ENCODE measurements around the gene DHRS7C. TPM values are rescaled to one million over a fixed set of nuclear protein-coding genes. Genes with fewer than 3 reads are reported as not detected.

The DHRS7C gene
- total RNA-seq, 2 donors from 2014 or later = not detected

GRCh38 chr17:9780552-9780951 lies 10.8 kb downstream of the DHRS7C start:
- Histone ChIP-seq H3K9me3 (no peaks in the 10 kb centered on the region), H3K4me3 (no peak overlapping the region), H3K4me1 (replicated peaks) (no peaks in the 10 kb centered on the region), H3K27ac (no peak overlapping the region), H3K36me3 (no peaks in the 10 kb centered on the region), H3K27me3 (replicated peaks; ENCODE audit: insufficient read depth) (no peaks in the 10 kb centered on the region)
- no peak for TF ChIP-seq POLR2AphosphoS5 (IDR thresholded peaks at IDR 0.05)
- intact Hi-C loops (cut with DNase I) = no loop called here
- WGBS = 92% methylated on average over 3 of the region's 3 CpGs
- DNase-seq (ENCODE audit: low spot score) = no peak

DNA sequence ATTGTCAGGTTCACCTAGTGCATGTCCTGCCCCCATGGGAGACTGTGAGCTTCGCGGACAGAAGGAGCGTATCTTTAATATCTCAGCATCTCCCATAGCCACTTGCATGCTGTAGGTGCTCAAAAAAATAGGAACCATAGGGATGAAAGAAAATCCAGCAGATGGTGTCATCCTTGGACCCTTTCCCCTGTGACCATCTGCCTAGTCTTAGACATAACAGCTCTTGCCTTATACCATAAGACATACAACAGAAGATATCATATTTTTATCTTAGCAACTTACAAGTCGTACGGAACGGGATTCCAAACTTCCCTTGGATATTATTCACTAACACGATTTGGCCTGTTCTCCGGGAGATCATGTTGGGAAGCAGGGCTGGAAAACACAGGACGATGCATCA lies 14.5 kb downstream of the DHRS7C start:
- no peak for DNase-seq (ENCODE audit: low spot score)

GRCh38 chr17:9772658-9773057 lies 18.7 kb downstream of the DHRS7C start:
- H3K27me3 ChIP-seq (replicated peaks; ENCODE audit: insufficient read depth) = no peaks in the 10 kb centered on the region
- H3K36me3 ChIP-seq = no peaks in the 10 kb centered on the region
- TF ChIP-seq POLR2A (IDR thresholded peaks at IDR 0.05) (no peak), CTCF (IDR thresholded peaks at IDR 0.05) (no peak), POLR2AphosphoS5 (IDR thresholded peaks at IDR 0.05) (no peak)
- H3K9me3 ChIP-seq = no peaks in the 10 kb centered on the region
- 78% methylated on average over 15 of the region's 19 CpGs for WGBS
- no peak for DNase-seq (ENCODE audit: low spot score)
- H3K4me3 ChIP-seq = no peak overlapping the region
- H3K27ac ChIP-seq = no peak overlapping the region
- H3K4me1 ChIP-seq (replicated peaks) = no peaks in the 10 kb centered on the region
- intact Hi-C loops (cut with DNase I) = no loop called here

More for the DNA sequence above, 14.5 kb downstream of the DHRS7C start:
- WGBS = 94% methylated on average over 9 of the region's 9 CpGs
- no peaks in the 10 kb centered on the region for H3K4me1 ChIP-seq (replicated peaks)
- TF ChIP-seq CTCF (IDR thresholded peaks at IDR 0.05) (no peak), POLR2A (IDR thresholded peaks at IDR 0.05) (no peak)
- no peaks in the 10 kb centered on the region for H3K27me3 ChIP-seq (replicated peaks; ENCODE audit: insufficient read depth)
- no peak overlapping the region for H3K27ac ChIP-seq
- H3K4me3 ChIP-seq = no peak overlapping the region
- H3K9me3 ChIP-seq = no peaks in the 10 kb centered on the region
- intact Hi-C loops (cut with DNase I) = no loop called here
- no peaks in the 10 kb centered on the region for H3K36me3 ChIP-seq

DNA sequence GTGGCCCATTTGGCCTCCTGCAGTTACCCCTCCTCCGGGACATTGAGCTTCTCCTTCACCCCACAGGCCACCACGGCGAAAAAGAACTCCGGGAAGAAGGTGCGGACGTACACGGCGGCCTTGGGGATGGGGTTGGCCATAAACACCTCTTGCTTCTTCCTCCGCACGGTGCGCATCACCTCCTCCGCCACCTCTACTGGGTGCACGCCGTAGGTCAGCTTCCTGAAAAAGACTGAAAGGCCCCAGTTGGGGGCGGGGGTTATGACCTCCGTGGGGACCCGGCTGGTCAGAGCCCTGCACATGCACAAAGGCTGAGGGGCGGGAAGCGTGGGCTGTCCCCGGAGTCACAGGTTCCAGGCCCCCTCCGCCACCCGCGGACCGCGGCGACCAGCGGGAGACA lies 19.9 kb downstream of the DHRS7C start:
- Histone ChIP-seq H3K9me3 (no peaks in the 10 kb centered on the region), H3K4me1 (replicated peaks) (no peaks in the 10 kb centered on the region), H3K27ac (no peak overlapping the region), H3K27me3 (replicated peaks; ENCODE audit: insufficient read depth) (no peaks in the 10 kb centered on the region), H3K36me3 (no peaks in the 10 kb centered on the region), H3K4me3 (no peak overlapping the region)
- intact Hi-C loops (cut with DNase I) = no loop called here
- 95% methylated on average over 27 of the region's 27 CpGs for WGBS
- TF ChIP-seq CTCF (IDR thresholded peaks at IDR 0.05) = no peak
- TF ChIP-seq POLR2A (IDR thresholded peaks at IDR 0.05) = no peak
- no peak for TF ChIP-seq POLR2AphosphoS5 (IDR thresholded peaks at IDR 0.05)
- no peak for DNase-seq (ENCODE audit: low spot score)

- no peak overlapping the region for H3K4me3 ChIP-seq
- intact Hi-C loops (cut with DNase I) = no loop called here
- no peaks in the 10 kb centered on the region for H3K9me3 ChIP-seq
- WGBS = 90% methylated on average over 15 of the region's 15 CpGs
- TF ChIP-seq POLR2A (IDR thresholded peaks at IDR 0.05) (no peak), CTCF (IDR thresholded peaks at IDR 0.05) (no peak), POLR2AphosphoS5 (IDR thresholded peaks at IDR 0.05) (no peak)
- H3K36me3 ChIP-seq = no peaks in the 10 kb centered on the region
- no peak overlapping the region for H3K27ac ChIP-seq
- H3K4me1 ChIP-seq (replicated peaks) = no peaks in the 10 kb centered on the region
- no peak for DNase-seq (ENCODE audit: low spot score)
- H3K27me3 ChIP-seq (replicated peaks; ENCODE audit: insufficient read depth) = no peaks in the 10 kb centered on the region
These were observed 22.2 kb downstream of the DHRS7C start for GRCh38 chr17:9769036-9769695.

Data from prostate gland (tissue), 2 donors.